H9 (cell line): ENCODE measurements around the gene SNRNP200. TPM values are rescaled to one million over a fixed set of nuclear protein-coding genes. Genes with fewer than 3 reads are reported as not detected.
A peak's percentile ranks its signal among the peaks of the same experiment; 100 is the strongest.

ENCODE experiments used
- DNase-seq: peaks from one replicate; pipeline ENCODE4 v3.0.0-alpha.2; 2017
- H2AFZ ChIP-seq: one replicate; pipeline ENCODE4 v1.6.1; 2013; ENCODE audit warnings: mild to moderate bottlenecking, low read length, control low read depth, moderate library complexity
- H2AK5ac ChIP-seq: 2 replicates; pipeline ENCODE4 v1.6.1; 2013; ENCODE audit warnings: low read length, control low read depth, mixed read lengths; ENCODE audit not compliant: insufficient read length
- H2BK120ac ChIP-seq: one replicate; pipeline ENCODE4 v1.6.1; 2013; ENCODE audit warnings: low read depth, mild to moderate bottlenecking, low read length, control low read depth, inconsistent platforms; ENCODE audit not compliant: poor library complexity, severe bottlenecking
- H2BK12ac ChIP-seq: 2 replicates; pipeline ENCODE4 v1.6.1; 2013; ENCODE audit warnings: low read length, control low read depth, mixed read lengths, low read depth; ENCODE audit not compliant: insufficient read length
- H2BK15ac ChIP-seq: 2 replicates; pipeline ENCODE4 v1.6.1; 2013; ENCODE audit warnings: low read depth, low read length, control low read depth
- H2BK20ac ChIP-seq: one replicate; pipeline ENCODE4 v1.6.1; 2013; ENCODE audit warnings: low read depth, mild to moderate bottlenecking, low read length, control low read depth, inconsistent platforms; ENCODE audit not compliant: poor library complexity, severe bottlenecking
- H2BK5ac ChIP-seq: 2 replicates; pipeline ENCODE4 v1.6.1; 2013; ENCODE audit warnings: low read length, control low read depth, mixed read lengths; ENCODE audit not compliant: insufficient read length
- H3K14ac ChIP-seq: 2 replicates; pipeline ENCODE4 v1.6.1; 2013; ENCODE audit warnings: low read length, control low read depth; ENCODE audit not compliant: insufficient read depth
- H3K18ac ChIP-seq: 2 replicates; pipeline ENCODE4 v1.6.1; 2013; ENCODE audit warnings: low read depth, mild to moderate bottlenecking, mixed read lengths, low read length, control low read depth; ENCODE audit not compliant: insufficient read length
- H3K23ac ChIP-seq: 2 replicates; pipeline ENCODE4 v1.6.1; 2013; ENCODE audit warnings: low read length, control low read depth, mixed read lengths, low read depth; ENCODE audit not compliant: insufficient read length
- H3K23me2 ChIP-seq: 2 replicates; pipeline ENCODE4 v1.6.1; 2013; ENCODE audit warnings: low read depth, mild to moderate bottlenecking, mixed read lengths, low read length, control low read depth; ENCODE audit not compliant: insufficient read length, poor library complexity, severe bottlenecking
- H3K27ac ChIP-seq: 2 replicates; pipeline ENCODE4 v1.5.1; 2013; ENCODE audit warnings: low read length, control low read depth, mixed read lengths, low read depth; ENCODE audit not compliant: insufficient read length
- H3K27me3 ChIP-seq: 2 replicates; pipeline ENCODE4 v1.6.1; 2013; ENCODE audit warnings: low read length, control low read depth, inconsistent platforms; ENCODE audit not compliant: insufficient read depth
- H3K4ac ChIP-seq: 2 replicates; pipeline ENCODE4 v1.6.1; 2013; ENCODE audit warnings: low read depth, mild to moderate bottlenecking, control low read depth, inconsistent platforms, low read length, moderate library complexity
- H3K4me1 ChIP-seq: 2 replicates; pipeline ENCODE4 v1.6.1; 2013; ENCODE audit warnings: low read length, control low read depth, inconsistent platforms; ENCODE audit not compliant: insufficient read depth
- H3K4me2 ChIP-seq: 2 replicates; pipeline ENCODE4 v1.6.1; 2013; ENCODE audit warnings: low read length, control low read depth, mixed read lengths; ENCODE audit not compliant: insufficient read length, insufficient read depth
- H3K56ac ChIP-seq: 2 replicates; pipeline ENCODE4 v1.6.1; 2013; ENCODE audit warnings: low read depth, mild to moderate bottlenecking, mixed read lengths, low read length, control low read depth; ENCODE audit not compliant: insufficient read length
- H3K79me1 ChIP-seq: 2 replicates; pipeline ENCODE4 v1.6.1; 2013; ENCODE audit warnings: low read depth, mild to moderate bottlenecking, moderate library complexity, low read length, control low read depth, inconsistent platforms; ENCODE audit not compliant: insufficient read depth, poor library complexity, severe bottlenecking
- H3K79me2 ChIP-seq: 2 replicates; pipeline ENCODE4 v1.6.1; 2013; ENCODE audit warnings: low read length, control low read depth, inconsistent platforms; ENCODE audit not compliant: insufficient read depth
- H3K9ac ChIP-seq: 2 replicates; pipeline ENCODE4 v1.6.1; 2013; ENCODE audit warnings: low read length, control low read depth, mixed read lengths; ENCODE audit not compliant: insufficient read length; ENCODE audit errors: extremely low read depth
- H3K9me3 ChIP-seq: one replicate; pipeline ENCODE4 v1.6.1; 2013; ENCODE audit warnings: low read depth, low read length, inconsistent platforms; ENCODE audit not compliant: control insufficient read depth
- H3T11ph ChIP-seq: one replicate; pipeline ENCODE4 v1.6.1; 2013; ENCODE audit warnings: mild to moderate bottlenecking, low read length, control low read depth, inconsistent platforms
- H4K20me1 ChIP-seq: one replicate; pipeline ENCODE4 v1.6.1; 2013; ENCODE audit not compliant: control insufficient read depth, insufficient read length, insufficient read depth
- H4K5ac ChIP-seq: 2 replicates; pipeline ENCODE4 v1.6.1; 2013; ENCODE audit warnings: low read depth, mild to moderate bottlenecking, mixed read lengths, low read length, control low read depth; ENCODE audit not compliant: insufficient read length
- H4K8ac ChIP-seq: replicated peaks from 2 replicates; pipeline ENCODE4 v1.6.1; 2013; ENCODE audit warnings: low read length, control low read depth, mixed read lengths, low read depth; ENCODE audit not compliant: insufficient read length
- H4K91ac ChIP-seq: 2 replicates; pipeline ENCODE4 v1.6.1; 2013; ENCODE audit warnings: low read depth, mild to moderate bottlenecking, moderate library complexity, mixed read lengths, low read length, control low read depth; ENCODE audit not compliant: insufficient read length
- H3K27ac Mint-ChIP-seq, 3 experiments: 2 replicates in 2 of 3; 3 replicates in 1 of 3; pipeline ENCODE4 v1.8.0; 2020 to 2021; ENCODE audit warnings: mixed read lengths in 3 of 3, mild to moderate bottlenecking in 1 of 3, moderate library complexity in 1 of 3
- H3K27me3 Mint-ChIP-seq: 2 replicates; pipeline ENCODE4 v1.8.0; 2021; ENCODE audit warnings: low read depth, mild to moderate bottlenecking, moderate library complexity, mixed read lengths
- H3K36me3 Mint-ChIP-seq, 3 experiments: 2 replicates in 2 of 3; 3 replicates in 1 of 3; pipeline ENCODE4 v1.8.0; 2020 to 2021; ENCODE audit warnings: low read depth in 3 of 3, mixed read lengths in 3 of 3; ENCODE audit not compliant: insufficient read depth in 1 of 3
- H3K4me1 Mint-ChIP-seq, 2 experiments: 2 replicates each; pipeline ENCODE4 v1.8.0; 2020; ENCODE audit warnings: mixed read lengths in 2 of 2
- H3K4me3 Mint-ChIP-seq, 2 experiments: 2 replicates in 1 of 2; 3 replicates in 1 of 2; pipeline ENCODE4 v1.8.0; 2020 to 2021; ENCODE audit warnings: mild to moderate bottlenecking in 2 of 2, mixed read lengths in 2 of 2, moderate library complexity in 1 of 2
- H3K9me3 Mint-ChIP-seq, 2 experiments: 2 replicates in 1 of 2; 3 replicates in 1 of 2; pipeline ENCODE4 v1.8.0; 2020; ENCODE audit warnings: mild to moderate bottlenecking in 2 of 2, mixed read lengths in 2 of 2, moderate library complexity in 1 of 2
- CTCF ChIP-seq: fragments of 200-600 bp; sonication (generic); conservative IDR thresholded peaks from 3 replicates; pipeline ENCODE4 v1.8.0; 2021; ENCODE audit warnings: antibody characterized with exemption, mild to moderate bottlenecking
- WGBS: extraction: QIAGEN DNeasy Blood & Tissue Kit; methylation state at CpG from one replicate; pipeline ENCODE4 v1.1.7; 2013; ENCODE audit warnings: missing lambda C conversion rate, low lambda C conversion rate, mixed read lengths; ENCODE audit not compliant: insufficient read length; ENCODE audit errors: extremely low coverage; 5-methylcytosine and 5-hydroxymethylcytosine counted together
- total RNA-seq: library from RNA; stranded (reverse); gene quantifications from 2 replicates; pipeline ENCODE4 v1.2.1, GENCODE V29; 2021

SNRNP200 gene
- total RNA-seq, 1 experiment from 2014 or later, result 215 TPM

GRCh38 chr2:96305979-96306308 lies 598 bp upstream of the SNRNP200 start:
- Histone ChIP-seq H2BK15ac (no peak overlapping the region), H3K14ac (0 out of 2 replicates have a peak overlapping the region, but pooled peaks have one; percentile 44), H3K4me1 (peaks cover 3% of the 10 kb centered on the region; the same call in 1 of the 2 replicates), H4K20me1 (no peaks in the 10 kb centered on the region), H3K9ac (peak overlapping the region; percentile 59), H3K9me3 (no peaks in the 10 kb centered on the region), H3K23ac (no peak overlapping the region), H3K23me2 (peaks cover 9% of the 10 kb centered on the region), H3K4me2 (peak overlapping the region; percentile 70), H3K79me2 (peaks cover 5% of the 10 kb centered on the region; the same call in 1 of the 2 replicates), H3K27me3 (no peaks in the 10 kb centered on the region), H2BK20ac (no peak overlapping the region), H3K79me1 (no peaks in the 10 kb centered on the region), H2AFZ (no peak overlapping the region), H4K8ac (no peak overlapping the region), H2BK120ac (no peak overlapping the region), H3K56ac (no peak overlapping the region), H3T11ph (no peak overlapping the region), H2AK5ac (no peak overlapping the region), H3K27ac (no peak overlapping the region), H3K18ac (no peak overlapping the region), H3K4ac (no peak overlapping the region), H4K5ac (no peak overlapping the region), H4K91ac (no peak overlapping the region), H2BK5ac (no peak overlapping the region), H2BK12ac (no peak overlapping the region)
- Mint-ChIP-seq H3K36me3 (peaks cover 34 to 39% (median 36%) of the 10 kb centered on the region in 3 experiments; a peak in 6 of 7 replicates), H3K9me3 (no peaks in the 10 kb centered on the region; a peak in 1 of 5 replicates), H3K4me1 (peaks cover 19 to 21% of the 10 kb centered on the region in 2 experiments), H3K27me3 (peaks cover 2% of the 10 kb centered on the region; the same call in 1 of the 2 replicates), H3K27ac (peak overlapping the region; percentile 91 to 99 (median 99)), H3K4me3 (peak overlapping the region; percentile 97 to 99)
- no peak for DNase-seq
- no CpG with 5 or more reads among the region's 9 CpGs for WGBS
- no peak for TF ChIP-seq CTCF
